Smooth muscle cell (in vitro differentiated cells): ENCODE data around the gene ATP13A2. TPM values are rescaled to one million over a fixed set of nuclear protein-coding genes. Genes with fewer than 3 reads are reported as not detected.
"Not testable (repeated sequence)": the region's sequence is repeated elsewhere in the genome, so short reads cannot be mapped to it uniquely, and the experiment has no call there.

ENCODE experiments used
- DNase-seq: peaks from one replicate; lab custom pipeline; 2025; ENCODE audit not compliant: unreplicated experiment; lab: John Stamatoyannopoulos, UW
- H2AFZ ChIP-seq: fragments of 200-600 bp; sonication (generic); 2 replicates; pipeline ENCODE4 v1.6.0; 2016; ENCODE audit warnings: antibody characterized with exemption, low read depth, mild to moderate bottlenecking
- H3F3A ChIP-seq: fragments of 200-600 bp; sonication (generic); 2 replicates; pipeline ENCODE4 v1.6.0; 2017; ENCODE audit warnings: antibody characterized with exemption, low read depth
- H3K27ac ChIP-seq: fragments of 200-600 bp; sonication (generic); 2 replicates; pipeline ENCODE4 v1.5.1; 2016; ENCODE audit warnings: low read depth, mild to moderate bottlenecking
- H3K27me3 ChIP-seq: fragments of 200-600 bp; sonication (generic); 2 replicates; pipeline ENCODE4 v1.6.1; 2016; ENCODE audit warnings: low read depth, mild to moderate bottlenecking
- H3K36me3 ChIP-seq: fragments of 200-600 bp; sonication (generic); 2 replicates; pipeline ENCODE4 v1.5.1; 2016; ENCODE audit warnings: low read depth
- H3K4me1 ChIP-seq: fragments of 200-600 bp; sonication (generic); 2 replicates; pipeline ENCODE4 v1.5.1; 2016; ENCODE audit warnings: low read depth
- H3K4me2 ChIP-seq: fragments of 200-600 bp; sonication (generic); 2 replicates; pipeline ENCODE4 v1.6.0; 2016; ENCODE audit warnings: mild to moderate bottlenecking
- H3K4me3 ChIP-seq: fragments of 200-600 bp; sonication (generic); 2 replicates; pipeline ENCODE4 v1.5.1; 2016; ENCODE audit warnings: mild to moderate bottlenecking
- H3K79me2 ChIP-seq: fragments of 200-600 bp; sonication (generic); 2 replicates; pipeline ENCODE4 v1.6.0; 2016; ENCODE audit warnings: low read depth, mild to moderate bottlenecking
- H3K9ac ChIP-seq: fragments of 200-600 bp; sonication (generic); 2 replicates; pipeline ENCODE4 v1.6.0; 2016; ENCODE audit warnings: low read depth
- H3K9me3 ChIP-seq: fragments of 200-600 bp; sonication (generic); replicated peaks from 2 replicates; pipeline ENCODE4 v1.5.1; 2016; ENCODE audit warnings: low read depth
- H4K20me1 ChIP-seq: fragments of 200-600 bp; sonication (generic); 2 replicates; pipeline ENCODE4 v1.6.0; 2016; ENCODE audit warnings: low read depth
- CTCF ChIP-seq: fragments of 200-600 bp; sonication (generic); IDR thresholded peaks from 2 replicates; pipeline ENCODE4 v1.5.1; 2017; ENCODE audit warnings: borderline replicate concordance, mild to moderate bottlenecking, antibody characterized with exemption; ENCODE audit not compliant: insufficient read depth, poor library complexity, severe bottlenecking
- WGBS: methylation state at CpG from one replicate; pipeline ENCODE4 v1.1.7; 2016; ENCODE audit warnings: low lambda C conversion rate; 5-methylcytosine and 5-hydroxymethylcytosine counted together
- polyA plus RNA-seq: library from polyadenylated mRNA; unstranded; fragments of >200 nt; fragmentation: Nextera tagmentation; extraction: Ambion mirVana; gene quantifications from 2 replicates; pipeline ENCODE4 v1.2.1, GENCODE V29; 2016
- total RNA-seq: library from RNA; depleted of rRNA; stranded (reverse); fragments of >200 nt; gene quantifications from 2 replicates; pipeline ENCODE4 v1.2.3, GENCODE V29; 2014

The ATP13A2 gene
- total and polyA plus RNA-seq, 2 experiments from 2014 or later, result 27.7 to 42.3 TPM

GRCh38 chr1:16946646-16947045 is 65.1 kb downstream of the ATP13A2 start:
- Histone ChIP-seq H3K9me3 (no peaks in the 10 kb centered on the region), H3K4me3 (no peak overlapping the region), H3K4me2 (no peak overlapping the region), H3K4me1 (no peaks in the 10 kb centered on the region), H3K36me3 (no peaks in the 10 kb centered on the region), H3K27ac (no peak overlapping the region), H3K79me2 (no peaks in the 10 kb centered on the region), H4K20me1 (no peaks in the 10 kb centered on the region), H3F3A (no peaks in the 10 kb centered on the region), H3K9ac (no peak overlapping the region), H2AFZ (no peak overlapping the region), H3K27me3 (no peaks in the 10 kb centered on the region)
- no peak for DNase-seq
- 97% methylated on average over 19 of the region's 19 CpGs for WGBS
- no peak for TF ChIP-seq CTCF

- H3K27ac ChIP-seq, H4K20me1 ChIP-seq, H3K9me3 ChIP-seq, H3K4me2 ChIP-seq, H3K4me1 ChIP-seq, H3K9ac ChIP-seq, H3K79me2 ChIP-seq, DNase-seq, H3K36me3 ChIP-seq, H3K4me3 ChIP-seq, H2AFZ ChIP-seq, H3K27me3 ChIP-seq, H3F3A ChIP-seq: not testable (repeated sequence)
- WGBS, result 94% methylated on average over 9 of the region's 13 CpGs
These were observed 65.5 kb downstream of the ATP13A2 start for GRCh38 chr1:16946185-16946584.

GRCh38 chr1:16945512-16945911 is 66.2 kb downstream of the ATP13A2 start:
- H3K36me3 ChIP-seq, H3K4me1 ChIP-seq, DNase-seq, H4K20me1 ChIP-seq, H3K9me3 ChIP-seq, H3K27me3 ChIP-seq, H3F3A ChIP-seq, H3K27ac ChIP-seq, H2AFZ ChIP-seq, H3K4me3 ChIP-seq, H3K4me2 ChIP-seq, H3K79me2 ChIP-seq, H3K9ac ChIP-seq: not testable (repeated sequence)
- 91% methylated on average over 9 of the region's 9 CpGs for WGBS

GRCh38 chr1:16944038-16944437 is 67.7 kb downstream of the ATP13A2 start:
- Histone ChIP-seq H3F3A (no peaks in the 10 kb centered on the region), H3K27me3 (no peaks in the 10 kb centered on the region), H3K4me1 (no peaks in the 10 kb centered on the region), H3K36me3 (no peaks in the 10 kb centered on the region), H3K9ac (no peak overlapping the region), H3K27ac (no peak overlapping the region), H3K4me2 (no peak overlapping the region), H2AFZ (no peak overlapping the region), H3K4me3 (no peak overlapping the region), H3K79me2 (no peaks in the 10 kb centered on the region), H3K9me3 (no peaks in the 10 kb centered on the region), H4K20me1 (no peaks in the 10 kb centered on the region)
- WGBS, result 95% methylated on average over 19 of the region's 19 CpGs
- no peak for TF ChIP-seq CTCF
- no peak for DNase-seq

GRCh38 chr1:16939386-16940180 is 72.1 kb downstream of the ATP13A2 start:
- not testable (repeated sequence) for H3K27me3 ChIP-seq, H3K9me3 ChIP-seq, H3K4me2 ChIP-seq, DNase-seq, H3K4me3 ChIP-seq, H3K4me1 ChIP-seq, H3K9ac ChIP-seq, H3K36me3 ChIP-seq, H4K20me1 ChIP-seq, H2AFZ ChIP-seq, H3K27ac ChIP-seq, H3K79me2 ChIP-seq, H3F3A ChIP-seq
- WGBS, result 97% methylated on average over 27 of the region's 32 CpGs
